ENCODE data around the gene F11. TPM values are rescaled to one million over a fixed set of nuclear protein-coding genes. Genes with fewer than 3 reads are reported as not detected.

F11 gene
- total and polyA plus RNA-seq, 9 donors, result 0.05 to 0.23 (median 0.20) TPM; not detected in 6

DNA sequence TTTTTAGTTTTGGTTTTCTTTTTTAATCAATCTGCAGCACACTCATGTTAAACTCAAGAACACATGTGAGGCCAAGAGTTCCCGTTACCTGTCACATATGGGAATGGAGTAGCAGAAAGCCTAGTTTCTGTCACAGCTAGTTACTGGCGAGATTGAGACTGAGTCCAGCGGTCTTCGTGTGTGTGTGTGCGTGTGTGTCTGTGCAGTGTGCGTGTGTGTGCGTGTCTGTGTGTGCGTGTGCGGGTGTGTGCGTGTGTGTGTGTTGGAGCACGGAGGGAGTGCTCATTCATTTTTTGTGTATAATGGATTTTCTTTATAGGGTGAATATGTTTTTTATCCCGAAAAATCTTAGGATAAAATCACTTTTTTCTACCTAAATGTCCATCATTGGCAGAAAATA is 19.2 kb downstream of the F11 start:
- Histone ChIP-seq H3K36me3 (no peaks in the 10 kb centered on the region), H3K27me3 (no peaks in the 10 kb centered on the region), H3K27ac (no peak overlapping the region), H3K9me3 (no peaks in the 10 kb centered on the region), H3K4me1 (ENCODE audit: insufficient read depth) (no peaks in the 10 kb centered on the region), H3K4me3 (no peak overlapping the region)
- no peak for DNase-seq
- TF ChIP-seq, protein P1, sequence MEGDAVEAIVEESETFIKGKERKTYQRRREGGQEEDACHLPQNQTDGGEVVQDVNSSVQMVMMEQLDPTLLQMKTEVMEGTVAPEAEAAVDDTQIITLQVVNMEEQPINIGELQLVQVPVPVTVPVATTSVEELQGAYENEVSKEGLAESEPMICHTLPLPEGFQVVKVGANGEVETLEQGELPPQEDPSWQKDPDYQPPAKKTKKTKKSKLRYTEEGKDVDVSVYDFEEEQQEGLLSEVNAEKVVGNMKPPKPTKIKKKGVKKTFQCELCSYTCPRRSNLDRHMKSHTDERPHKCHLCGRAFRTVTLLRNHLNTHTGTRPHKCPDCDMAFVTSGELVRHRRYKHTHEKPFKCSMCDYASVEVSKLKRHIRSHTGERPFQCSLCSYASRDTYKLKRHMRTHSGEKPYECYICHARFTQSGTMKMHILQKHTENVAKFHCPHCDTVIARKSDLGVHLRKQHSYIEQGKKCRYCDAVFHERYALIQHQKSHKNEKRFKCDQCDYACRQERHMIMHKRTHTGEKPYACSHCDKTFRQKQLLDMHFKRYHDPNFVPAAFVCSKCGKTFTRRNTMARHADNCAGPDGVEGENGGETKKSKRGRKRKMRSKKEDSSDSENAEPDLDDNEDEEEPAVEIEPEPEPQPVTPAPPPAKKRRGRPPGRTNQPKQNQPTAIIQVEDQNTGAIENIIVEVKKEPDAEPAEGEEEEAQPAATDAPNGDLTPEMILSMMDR (IDR thresholded peaks at IDR 0.05), result no peak
- no peak for TF ChIP-seq EP300 (IDR thresholded peaks at IDR 0.05)
- TF ChIP-seq POLR2A (IDR thresholded peaks at IDR 0.05), result no peak
- WGBS, 3 donors, result 91 to 94% (median 91%) methylated on average over 12 of the region's 12 CpGs
- intact Hi-C loops (cut with DNase I), result no loop called here

DNA sequence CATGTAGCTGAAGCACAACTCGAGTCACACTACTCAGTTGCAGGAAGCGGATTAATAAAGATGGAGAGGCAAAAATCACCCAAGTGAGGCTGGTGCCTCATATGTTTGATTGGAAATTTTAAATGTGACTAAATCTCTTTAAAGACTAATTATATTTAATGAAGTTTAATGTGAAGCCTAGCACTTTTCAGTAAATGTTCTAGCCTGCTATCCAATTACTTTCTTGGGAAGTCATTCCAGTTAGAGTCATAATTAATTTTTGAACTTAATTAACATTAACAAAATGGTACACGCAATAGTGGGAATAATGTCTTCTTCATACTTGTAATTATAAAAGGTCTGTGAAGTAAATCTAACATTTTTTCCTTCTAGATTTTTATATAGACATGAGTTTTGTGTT is 20.6 kb downstream of the F11 start:
- WGBS, 3 donors, result 93 to 94% (median 93%) methylated on average over 3 of the region's 3 CpGs
- no peak for DNase-seq
- no peaks in the 10 kb centered on the region for H3K4me1 ChIP-seq (ENCODE audit: insufficient read depth)
- H3K4me3 ChIP-seq, result no peak overlapping the region
- no peaks in the 10 kb centered on the region for H3K27me3 ChIP-seq
- intact Hi-C loops (cut with DNase I), result no loop called here
- no peaks in the 10 kb centered on the region for H3K36me3 ChIP-seq
- TF ChIP-seq POLR2A (IDR thresholded peaks at IDR 0.05) (no peak), EP300 (IDR thresholded peaks at IDR 0.05) (no peak)
- TF ChIP-seq, protein P1 (IDR thresholded peaks at IDR 0.05), result no peak
- no peak overlapping the region for H3K27ac ChIP-seq
- no peaks in the 10 kb centered on the region for H3K9me3 ChIP-seq

DNA sequence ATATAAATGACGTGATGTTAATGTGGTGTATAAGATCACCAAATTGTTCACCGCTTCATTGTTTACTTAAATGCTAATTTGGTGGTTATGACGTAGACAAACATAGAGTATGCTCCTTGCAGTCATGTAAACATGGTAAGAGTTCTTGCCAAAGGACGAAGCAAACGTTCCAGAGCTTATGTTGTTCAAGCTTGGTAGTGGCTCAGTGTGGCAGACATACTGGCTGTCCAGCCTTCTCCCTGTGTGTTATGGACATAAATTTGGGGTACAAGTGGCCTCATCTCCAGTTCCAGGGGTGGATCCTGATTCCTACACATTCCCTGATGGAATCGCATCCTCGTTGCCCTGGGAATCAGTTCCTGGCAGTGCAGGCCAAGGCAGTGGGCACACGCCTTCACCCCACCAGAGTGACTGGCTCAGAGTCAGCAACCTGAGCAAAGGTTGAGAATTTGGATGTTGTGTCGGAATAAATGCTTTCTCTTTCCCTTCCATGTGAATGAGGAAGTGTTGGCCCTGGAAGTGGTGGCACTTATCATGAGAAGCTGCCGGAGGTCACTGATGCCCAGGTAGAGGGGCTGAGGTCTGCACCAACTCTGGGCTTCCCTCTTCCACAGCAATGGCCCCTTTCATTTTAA is 25.4 kb downstream of the F11 start:
- Histone ChIP-seq H3K27ac (no peak overlapping the region), H3K9me3 (no peaks in the 10 kb centered on the region), H3K36me3 (no peaks in the 10 kb centered on the region), H3K4me3 (no peak overlapping the region), H3K4me1 (ENCODE audit: insufficient read depth) (no peaks in the 10 kb centered on the region), H3K27me3 (no peaks in the 10 kb centered on the region)
- intact Hi-C loops (cut with DNase I), result loop anchor here in 1 of 4 donors (10.0 kb wide), 1 partner anchor 293 kb away; no protein-coding TSS in a partner anchor
- 69 to 81% (median 77%) methylated on average over 10 of the region's 10 CpGs for WGBS, 3 donors
- TF ChIP-seq POLR2A (IDR thresholded peaks at IDR 0.05) (no peak), EP300 (IDR thresholded peaks at IDR 0.05) (no peak)
- TF ChIP-seq, protein P1 (IDR thresholded peaks at IDR 0.05), result no peak
- DNase-seq, result no peak

DNA sequence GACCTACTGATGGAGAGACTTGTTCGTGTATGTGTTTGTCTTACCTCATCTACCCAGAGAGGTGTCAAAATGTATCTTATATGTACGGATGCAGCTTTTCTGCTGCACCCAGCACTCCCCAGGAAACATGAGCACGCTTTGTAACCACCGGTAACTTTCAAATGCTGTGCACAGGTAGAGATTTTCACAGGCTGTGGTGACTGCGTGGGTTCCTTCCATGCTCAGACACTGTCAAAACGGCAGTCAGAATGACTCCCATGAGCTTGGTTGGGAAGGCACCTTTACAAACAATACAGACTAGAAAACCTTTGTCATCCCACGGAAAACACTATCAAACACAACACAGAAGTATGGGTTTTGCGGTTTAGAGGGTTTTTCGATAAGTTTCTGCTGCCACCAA is 28.2 kb downstream of the F11 start:
- TF ChIP-seq EP300 (IDR thresholded peaks at IDR 0.05) (no peak), POLR2A (IDR thresholded peaks at IDR 0.05) (no peak)
- TF ChIP-seq, protein P1 (IDR thresholded peaks at IDR 0.05), result no peak
- Histone ChIP-seq H3K9me3 (no peaks in the 10 kb centered on the region), H3K4me1 (ENCODE audit: insufficient read depth) (no peaks in the 10 kb centered on the region), H3K27me3 (no peaks in the 10 kb centered on the region), H3K4me3 (no peak overlapping the region), H3K36me3 (no peaks in the 10 kb centered on the region), H3K27ac (no peak overlapping the region)
- no peak for DNase-seq
- 80 to 91% (median 86%) methylated on average over 9 of the region's 9 CpGs for WGBS, 3 donors
- intact Hi-C loops (cut with DNase I), result loop anchor here in 1 of 4 donors (10.0 kb wide), 1 partner anchor 291 kb away; no protein-coding TSS in a partner anchor
